ENCODE data around the gene DGKA.
"Not testable (repeated sequence)": the region's sequence is repeated elsewhere in the genome, so short reads cannot be mapped to it uniquely, and the experiment has no call there.

The DGKA gene

DNA sequence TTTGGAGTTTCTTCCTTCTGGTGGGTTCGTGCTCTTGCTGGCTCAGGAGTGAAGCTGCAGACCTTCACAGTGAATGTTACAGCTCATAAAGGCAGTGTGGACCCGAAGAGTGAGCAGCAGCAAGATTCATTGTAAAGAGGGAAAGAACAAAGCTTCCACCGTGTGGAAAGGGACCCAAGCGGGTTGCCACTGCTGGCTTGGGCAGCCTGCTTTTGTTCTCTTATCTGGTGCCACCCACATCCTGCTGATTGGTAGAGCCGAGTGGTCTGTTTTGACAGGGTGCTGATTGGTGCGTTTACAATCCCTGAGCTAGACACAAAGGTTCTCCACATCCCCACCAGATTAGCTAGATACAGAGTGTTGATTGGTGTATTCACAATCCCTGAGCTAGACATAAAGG lies 68.6 kb downstream of the DGKA start:
- not testable (repeated sequence) for DNase-seq (ENCODE audit: low spot score)

DNA sequence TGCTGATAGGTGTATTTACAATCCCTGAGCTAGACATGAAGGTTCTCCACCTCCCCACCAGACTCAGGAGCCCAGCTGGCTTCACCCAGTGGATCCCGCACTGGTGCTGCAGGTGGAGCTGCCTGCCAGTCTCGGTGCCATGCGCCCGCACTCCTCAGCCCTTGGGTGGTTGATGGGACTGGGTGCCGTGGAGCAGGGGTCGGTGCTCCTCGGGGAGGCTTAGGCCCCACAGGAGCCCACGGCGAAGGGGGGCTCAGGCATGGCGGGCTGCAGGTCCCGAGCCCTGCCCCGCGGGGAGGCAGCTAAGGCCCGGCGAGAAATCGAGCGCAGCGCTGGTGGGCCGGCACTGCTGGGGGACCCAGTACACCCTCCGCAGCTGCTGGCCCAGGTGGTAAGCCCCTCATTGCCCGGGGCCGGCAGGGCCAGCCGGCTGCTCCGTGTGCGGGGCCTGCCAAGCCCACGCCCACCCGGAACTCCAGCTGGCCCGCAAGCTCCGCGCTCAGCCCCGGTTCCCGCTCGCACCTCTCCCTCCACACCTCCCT lies 69.1 kb downstream of the DGKA start:
- DNase-seq (ENCODE audit: low spot score) = not testable (repeated sequence)

DNA sequence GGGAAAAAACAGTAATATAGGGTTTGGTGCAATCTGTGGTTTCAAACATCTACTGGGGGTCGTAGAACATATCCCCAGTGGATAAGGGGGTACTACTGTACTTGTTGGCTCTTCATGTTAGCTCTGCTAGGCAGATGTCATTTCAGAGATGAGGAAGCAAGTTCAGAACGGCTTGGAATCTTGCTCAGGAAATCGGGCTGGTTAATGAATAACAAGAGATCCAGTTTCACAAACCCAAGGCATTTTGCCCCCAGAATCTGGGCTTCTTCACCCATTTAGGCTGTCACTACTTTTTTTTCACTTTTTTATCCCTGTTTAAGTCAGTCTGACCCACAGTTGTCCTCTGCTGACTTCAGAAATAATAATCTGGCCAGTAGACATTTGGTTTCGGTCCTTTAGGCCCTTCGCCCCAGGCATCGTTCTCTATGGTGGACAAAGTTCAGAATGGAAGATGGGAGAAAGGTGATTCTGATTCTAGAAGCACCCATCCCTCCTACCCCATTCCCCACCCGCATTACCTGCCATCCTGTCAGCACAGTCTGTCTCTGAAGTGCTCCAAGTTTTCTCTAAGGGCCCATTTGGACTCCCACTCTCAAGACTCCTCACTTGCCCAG lies 70.6 kb downstream of the DGKA start:
- no peak for DNase-seq (ENCODE audit: low spot score)

DNA sequence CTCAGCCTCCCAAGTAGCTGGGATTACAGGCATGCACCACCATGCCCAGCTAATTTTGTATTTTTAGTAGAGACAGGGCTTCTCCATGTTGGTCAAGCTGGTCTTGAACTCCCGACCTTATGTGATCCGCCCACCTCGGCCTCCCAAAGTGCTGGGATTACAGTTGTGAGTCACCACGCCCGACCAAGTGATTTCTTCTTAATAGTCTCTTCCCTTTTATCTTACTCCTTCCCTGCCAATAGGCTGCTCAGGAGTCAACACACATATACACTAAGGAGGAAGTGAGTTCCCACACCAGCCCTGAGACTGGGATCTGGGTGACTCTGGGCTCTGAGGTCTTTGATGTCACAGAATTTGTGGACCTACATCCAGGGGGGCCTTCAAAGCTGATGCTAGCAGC lies 72.4 kb downstream of the DGKA start:
- DNase-seq (ENCODE audit: low spot score) = not testable (repeated sequence)
